ENCODE results near the gene RNF39.

RNF39 gene

DNA sequence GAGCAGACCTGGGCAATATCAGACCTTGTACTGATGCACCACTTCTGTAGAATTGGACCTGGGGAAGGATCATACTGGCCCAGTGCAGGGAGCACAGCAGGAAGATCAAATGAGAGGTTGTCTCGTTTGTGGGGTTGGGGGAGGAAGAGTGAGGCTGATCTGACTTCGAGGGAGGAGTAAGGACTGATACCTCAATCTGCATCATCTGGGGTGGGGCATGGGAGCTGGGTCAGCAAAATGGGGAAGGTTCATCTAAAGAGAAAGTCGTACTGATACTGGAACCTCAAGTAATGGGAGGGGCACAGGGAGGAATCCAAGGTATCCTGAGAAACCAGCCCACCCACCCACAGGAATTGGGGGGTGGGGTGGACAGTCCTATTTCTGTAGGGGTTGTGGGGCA, 3.7 kb downstream of the RNF39 start:
- peaks cover 13% of the 10 kb centered on the region for H3K9me3 Mint-ChIP-seq
- no peak overlapping the region for H3K27ac Mint-ChIP-seq
- no peak for DNase-seq
- peaks cover 91% of the 10 kb centered on the region for H3K27me3 Mint-ChIP-seq (ENCODE audit: low read depth, poor library complexity)
- TF ChIP-seq, protein P1, sequence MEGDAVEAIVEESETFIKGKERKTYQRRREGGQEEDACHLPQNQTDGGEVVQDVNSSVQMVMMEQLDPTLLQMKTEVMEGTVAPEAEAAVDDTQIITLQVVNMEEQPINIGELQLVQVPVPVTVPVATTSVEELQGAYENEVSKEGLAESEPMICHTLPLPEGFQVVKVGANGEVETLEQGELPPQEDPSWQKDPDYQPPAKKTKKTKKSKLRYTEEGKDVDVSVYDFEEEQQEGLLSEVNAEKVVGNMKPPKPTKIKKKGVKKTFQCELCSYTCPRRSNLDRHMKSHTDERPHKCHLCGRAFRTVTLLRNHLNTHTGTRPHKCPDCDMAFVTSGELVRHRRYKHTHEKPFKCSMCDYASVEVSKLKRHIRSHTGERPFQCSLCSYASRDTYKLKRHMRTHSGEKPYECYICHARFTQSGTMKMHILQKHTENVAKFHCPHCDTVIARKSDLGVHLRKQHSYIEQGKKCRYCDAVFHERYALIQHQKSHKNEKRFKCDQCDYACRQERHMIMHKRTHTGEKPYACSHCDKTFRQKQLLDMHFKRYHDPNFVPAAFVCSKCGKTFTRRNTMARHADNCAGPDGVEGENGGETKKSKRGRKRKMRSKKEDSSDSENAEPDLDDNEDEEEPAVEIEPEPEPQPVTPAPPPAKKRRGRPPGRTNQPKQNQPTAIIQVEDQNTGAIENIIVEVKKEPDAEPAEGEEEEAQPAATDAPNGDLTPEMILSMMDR (IDR thresholded peaks at IDR 0.05) = no peak
- H3K4me1 Mint-ChIP-seq = peaks cover 42% of the 10 kb centered on the region
- peaks cover 36% of the 10 kb centered on the region for H3K36me3 Mint-ChIP-seq (ENCODE audit: low read depth)
- H3K4me3 Mint-ChIP-seq = peak overlapping the region; percentile 68

DNA sequence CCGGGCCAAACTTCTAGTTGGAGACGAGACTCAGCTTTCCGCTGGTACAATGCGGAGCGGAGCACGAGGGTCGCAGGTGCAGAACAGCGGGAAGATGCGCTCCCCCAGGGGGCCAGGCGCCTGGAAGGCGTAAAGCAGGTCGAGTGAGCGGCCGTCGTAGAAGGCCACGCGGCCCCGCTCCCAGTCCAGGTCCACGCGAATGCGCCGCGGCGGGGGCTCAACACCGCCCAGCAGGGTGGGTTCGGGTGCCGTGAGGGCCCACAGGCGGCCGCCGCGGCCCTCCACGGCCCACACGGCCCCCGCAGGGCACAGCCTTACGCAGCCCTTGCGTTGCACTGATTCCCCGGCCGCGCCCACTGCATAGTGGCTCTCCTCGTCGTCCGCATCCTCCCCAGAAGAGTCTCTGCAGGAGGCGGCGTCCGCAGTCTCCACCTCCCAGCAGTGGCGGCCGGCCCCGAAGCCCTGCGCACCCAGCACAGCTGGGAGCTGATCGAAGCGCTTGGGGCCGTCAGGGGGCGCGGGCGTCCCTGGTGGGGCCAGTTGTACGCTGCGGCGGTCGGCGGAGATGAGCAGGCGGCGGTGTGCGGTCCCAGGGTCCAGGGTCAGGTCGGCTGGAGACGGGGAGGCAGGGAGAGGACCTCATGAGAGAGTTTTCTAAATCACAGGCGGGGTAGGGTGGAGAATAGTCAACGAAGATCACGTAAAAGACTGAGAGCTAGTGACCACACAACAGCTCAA, 4.3 kb downstream of the RNF39 start:
- Mint-ChIP-seq H3K27ac (no peak overlapping the region), H3K4me3 (peak overlapping the region; percentile 68), H3K36me3 (ENCODE audit: low read depth) (peaks cover 36% of the 10 kb centered on the region), H3K9me3 (peaks cover 13% of the 10 kb centered on the region), H3K4me1 (peaks cover 48% of the 10 kb centered on the region), H3K27me3 (ENCODE audit: low read depth, poor library complexity) (peaks cover 84% of the 10 kb centered on the region)
- DNase-seq = peak; percentile 74
- TF ChIP-seq, protein P1 (IDR thresholded peaks at IDR 0.05) = no peak

DNA sequence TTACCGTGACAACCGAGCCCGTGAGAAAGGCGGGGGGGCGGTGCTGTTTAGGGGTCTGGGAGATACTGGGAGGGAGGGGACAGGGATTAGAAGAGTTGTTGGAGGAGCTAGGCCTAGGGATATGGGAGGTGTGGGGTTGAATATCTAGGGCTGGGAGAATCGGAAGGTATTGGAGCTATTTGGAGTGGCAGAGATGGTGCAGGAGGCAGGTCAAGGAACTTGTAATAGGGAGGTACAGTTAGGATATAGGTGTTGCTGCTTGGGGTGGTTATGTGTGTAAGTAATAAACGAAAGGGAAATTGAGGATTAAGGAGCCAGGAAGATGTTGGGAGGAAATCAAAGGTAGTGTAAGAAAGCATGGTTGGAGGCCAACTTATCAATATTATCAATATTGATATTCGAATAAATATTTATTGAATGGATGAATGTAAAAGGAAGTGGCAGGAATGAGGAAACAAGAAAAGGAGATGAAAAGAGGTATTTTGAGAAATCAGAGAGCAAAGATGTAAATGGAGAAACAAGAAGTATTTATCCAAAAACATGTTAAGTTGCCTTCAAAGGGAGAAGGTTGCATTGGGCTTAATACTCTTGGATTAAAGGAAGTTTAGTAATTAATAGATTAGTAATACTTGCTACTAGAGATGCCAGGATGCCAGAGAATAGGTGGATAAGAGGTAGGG, 8.0 kb downstream of the RNF39 start:
- Mint-ChIP-seq H3K27me3 (ENCODE audit: low read depth, poor library complexity) (peaks cover 48% of the 10 kb centered on the region), H3K36me3 (ENCODE audit: low read depth) (peaks cover 54% of the 10 kb centered on the region)

DNA sequence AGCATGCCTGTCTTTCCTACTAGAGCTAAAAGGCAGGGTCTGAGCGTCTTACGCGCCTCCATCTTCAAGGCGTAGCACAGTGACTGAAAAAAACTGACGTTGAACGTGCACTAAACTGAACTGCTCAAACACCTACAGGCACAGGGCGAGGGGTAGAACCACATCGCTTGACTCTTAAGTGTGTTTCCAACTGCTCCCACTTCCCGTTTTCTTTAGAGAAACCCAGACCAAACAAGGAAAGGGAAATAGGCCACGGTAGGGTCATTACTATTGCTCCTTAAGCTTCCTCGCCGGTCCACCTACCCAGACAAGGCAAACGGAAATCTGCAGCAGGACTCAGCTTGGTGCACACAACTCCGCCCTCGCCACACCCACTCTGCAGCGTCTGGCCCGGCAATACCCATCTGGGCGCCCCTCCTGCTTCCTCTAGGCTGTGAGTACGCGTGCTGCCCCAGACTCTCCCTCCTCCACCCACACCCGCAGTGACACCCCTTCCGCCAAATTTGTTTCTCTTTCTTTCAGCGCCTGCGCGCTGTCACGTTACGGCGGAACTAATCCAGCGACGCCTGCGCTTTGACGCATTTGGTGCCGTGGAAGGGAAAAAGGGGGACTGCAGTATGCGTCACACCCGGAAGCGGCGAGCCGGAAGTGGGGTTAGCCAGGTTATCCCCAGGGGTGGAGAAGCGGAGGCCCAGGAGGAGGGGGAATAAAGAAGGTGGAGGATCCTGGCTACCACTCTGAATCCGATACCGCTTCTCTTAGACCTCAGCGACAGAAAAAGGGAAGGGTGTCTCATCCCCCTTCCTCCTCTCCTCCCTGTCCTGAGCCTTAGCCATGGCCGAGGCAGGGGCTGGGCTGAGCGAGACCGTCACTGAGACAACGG, 8.8 kb downstream of the RNF39 start, which contains the start of gene PPP1R11:
Gene PPP1R11 (plus strand): TSS at position 622 of the 883 bp plus-strand sequence. CDS start 213 bp downstream, at position 835.
- H3K27me3 Mint-ChIP-seq (ENCODE audit: low read depth, poor library complexity) = peaks cover 40% of the 10 kb centered on the region
- DNase-seq = peak; percentile 90
- H3K4me1 Mint-ChIP-seq = peaks cover 55% of the 10 kb centered on the region
- peaks cover 52% of the 10 kb centered on the region for H3K36me3 Mint-ChIP-seq (ENCODE audit: low read depth)
- peak within 1 kb of the TSS; percentile 94 for H3K4me3 Mint-ChIP-seq
- peak within 1 kb of the TSS; percentile 99 for H3K27ac Mint-ChIP-seq
- TF ChIP-seq, protein P1 (IDR thresholded peaks at IDR 0.05) = no peak
- peaks cover 6% of the 10 kb centered on the region for H3K9me3 Mint-ChIP-seq

More for the DNA sequence above, 8.0 kb downstream of the RNF39 start:
- Mint-ChIP-seq H3K4me3 (peak overlapping the region; percentile 94), H3K9me3 (peaks cover 13% of the 10 kb centered on the region), H3K27ac (peak overlapping the region; percentile 99), H3K4me1 (peaks cover 54% of the 10 kb centered on the region)
- peak; percentile 91 for DNase-seq
- TF ChIP-seq, protein P1 (IDR thresholded peaks at IDR 0.05) = no peak

DNA sequence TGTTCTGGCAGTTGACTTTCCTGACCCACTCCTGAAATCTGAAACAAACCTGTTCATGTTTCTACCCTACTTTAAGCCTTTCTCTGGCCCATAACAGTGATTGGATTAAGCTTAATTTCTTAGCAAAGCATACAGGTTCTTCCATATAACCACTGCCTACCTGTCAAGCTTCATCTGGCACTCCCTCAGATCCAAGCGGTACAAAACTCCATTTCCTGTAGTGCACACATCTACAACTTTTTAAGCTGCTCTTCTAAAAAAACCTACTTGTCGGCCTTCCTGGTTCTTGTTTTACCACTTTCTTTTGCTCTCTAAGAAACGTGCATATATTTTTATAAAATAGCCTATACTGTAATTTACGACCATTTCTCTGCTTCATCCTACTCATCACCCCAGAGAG, 9.5 kb downstream of the RNF39 start:
- peaks cover 55% of the 10 kb centered on the region for H3K4me1 Mint-ChIP-seq
- H3K27me3 Mint-ChIP-seq (ENCODE audit: low read depth, poor library complexity) = peaks cover 33% of the 10 kb centered on the region
- H3K9me3 Mint-ChIP-seq = peaks cover 4% of the 10 kb centered on the region
- H3K27ac Mint-ChIP-seq = peak overlapping the region; percentile 99
- peaks cover 52% of the 10 kb centered on the region for H3K36me3 Mint-ChIP-seq (ENCODE audit: low read depth)
- peak overlapping the region; percentile 94 for H3K4me3 Mint-ChIP-seq
- TF ChIP-seq, protein P1 (IDR thresholded peaks at IDR 0.05) = no peak
- DNase-seq = no peak

Data from nephron progenitor cell (in vitro differentiated cells).